DMS79 treated with DMSO at 0.1 percent for 48 hours (cell line): ENCODE measurements around the gene CAMTA1.
"Not testable (repeated sequence)": the region's sequence is repeated elsewhere in the genome, so short reads cannot be mapped to it uniquely, and the experiment has no call there.

Experiments
- DNase-seq: peaks from one replicate; lab custom pipeline; 2025; lab: John Stamatoyannopoulos, UW

CAMTA1 gene

DNA sequence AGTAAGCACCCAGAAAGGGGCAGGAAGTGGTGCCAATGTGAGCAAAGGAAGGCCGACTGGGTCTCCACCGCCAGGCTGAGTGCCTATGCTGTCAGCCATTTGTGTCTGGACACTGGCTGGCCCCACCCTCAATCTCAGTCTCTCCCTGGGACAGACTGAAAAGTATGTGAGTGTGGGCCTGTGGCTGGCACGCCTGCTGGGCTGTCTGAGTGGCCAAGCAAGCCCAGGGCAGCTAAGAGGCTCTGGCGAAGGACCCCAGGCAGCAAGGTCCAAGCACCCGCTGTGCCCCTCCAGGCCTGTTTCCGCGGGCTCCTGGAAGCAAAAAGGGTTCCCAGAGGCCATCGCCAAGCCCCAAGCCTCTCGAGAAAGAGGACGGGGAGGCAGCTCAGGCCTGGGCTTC lies 892.6 kb downstream of the CAMTA1 start:
- DNase-seq: no peak

GRCh38 chr1:7678491-7679158 lies 893.4 kb downstream of the CAMTA1 start:
- no peak for DNase-seq

DNA sequence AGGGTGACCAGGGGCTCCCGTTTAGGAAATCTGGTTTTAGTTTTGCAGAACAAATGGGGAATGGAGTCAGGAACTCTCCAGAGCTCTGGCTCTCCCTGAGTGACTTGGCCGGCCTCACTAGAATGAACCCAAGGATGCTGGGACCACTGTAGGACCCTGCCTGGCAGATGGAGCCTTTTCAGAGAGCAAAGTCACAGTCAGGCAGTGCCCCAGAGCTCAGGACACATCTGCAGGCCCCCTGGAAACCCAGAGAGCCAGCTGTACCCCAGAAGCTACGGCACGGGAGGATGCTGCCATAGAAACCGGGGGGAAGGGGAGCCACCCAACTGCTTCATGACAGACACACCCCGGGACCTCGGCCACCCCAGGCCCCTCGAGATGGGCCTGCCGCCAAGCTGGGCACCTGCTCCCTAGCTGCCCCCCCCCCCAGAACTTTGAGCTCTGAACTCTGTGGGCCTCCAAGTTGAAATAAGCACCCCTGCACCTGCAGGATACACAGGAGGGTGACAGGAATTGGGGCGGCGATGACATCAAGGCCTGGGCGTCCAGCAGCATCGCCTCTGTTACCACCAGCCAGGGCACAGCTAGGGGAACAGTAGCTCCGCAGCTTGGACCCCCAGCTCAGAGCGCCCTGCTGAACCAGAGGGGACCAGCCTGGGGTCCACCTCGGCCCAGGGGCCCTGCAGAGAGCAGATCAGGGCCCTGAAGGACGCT lies 894.1 kb downstream of the CAMTA1 start:
- DNase-seq: no peak

DNA sequence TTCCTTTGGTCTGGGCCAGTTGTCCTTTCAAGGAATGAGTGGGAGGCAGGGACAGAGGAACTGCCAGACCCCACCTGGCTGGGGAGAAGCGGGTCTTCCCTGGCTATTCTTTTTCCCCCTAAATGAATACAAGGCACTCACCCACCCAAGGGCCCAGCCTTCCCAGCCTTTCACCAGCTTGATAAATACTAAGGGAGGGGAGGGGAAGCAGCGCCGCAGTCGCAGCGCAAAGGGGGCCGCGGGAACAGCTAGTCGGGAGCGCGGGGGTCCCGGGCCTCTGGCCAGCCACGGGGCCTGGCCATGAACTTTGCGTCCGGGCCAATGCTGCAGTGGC lies 894.6 kb downstream of the CAMTA1 start:
- no peak for DNase-seq

- DNase-seq: peak; percentile 68
These were observed 895.1 kb downstream of the CAMTA1 start for GRCh38 chr1:7680207-7680954.

GRCh38 chr1:7680955-7681268 lies 895.7 kb downstream of the CAMTA1 start:
- DNase-seq: no peak

DNA sequence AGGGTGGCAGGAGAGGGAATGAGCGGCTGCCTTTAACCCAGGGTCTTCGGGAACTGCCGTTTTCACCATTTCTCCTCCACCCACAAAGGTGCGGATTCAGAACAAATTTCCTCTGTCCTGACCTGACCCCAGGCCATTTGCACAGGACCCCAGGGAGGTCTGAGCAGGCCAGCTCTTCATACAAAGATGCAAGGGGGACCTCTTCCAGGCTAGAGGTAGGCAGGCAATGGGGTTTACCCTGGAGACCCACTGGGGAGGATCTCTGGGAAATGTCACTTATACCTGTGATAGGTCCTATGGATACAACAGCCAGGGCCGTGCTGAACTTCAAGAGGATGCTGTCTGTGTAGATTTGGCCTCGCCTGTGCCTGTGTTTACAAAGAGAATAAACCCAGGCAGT lies 896.1 kb downstream of the CAMTA1 start:
- DNase-seq: no peak

DNA sequence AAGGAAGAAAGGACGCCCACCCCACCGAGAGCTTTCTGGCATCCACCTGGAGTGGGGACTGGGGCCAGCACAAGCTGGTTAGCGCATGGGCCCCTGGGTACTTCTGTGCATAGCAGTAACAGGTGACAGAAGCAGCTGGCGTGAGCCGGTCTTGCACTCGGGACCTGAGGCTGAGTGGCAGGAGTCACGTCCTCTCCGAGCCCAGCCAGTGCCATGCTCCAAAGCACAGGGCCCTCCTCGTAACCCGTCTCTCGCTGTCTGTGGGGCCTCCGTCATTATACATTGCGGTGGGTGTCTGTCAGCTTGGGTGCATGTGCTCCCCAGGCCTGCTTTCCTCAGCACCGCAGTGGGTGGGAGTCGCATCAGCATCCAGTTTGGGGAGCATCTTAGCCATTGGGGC lies 898.3 kb downstream of the CAMTA1 start:
- DNase-seq: no peak

- no peak for DNase-seq
These were observed 898.9 kb downstream of the CAMTA1 start for GRCh38 chr1:7684132-7684531.

- DNase-seq: no peak
These were observed 899.8 kb downstream of the CAMTA1 start for GRCh38 chr1:7684861-7685635.

DNA sequence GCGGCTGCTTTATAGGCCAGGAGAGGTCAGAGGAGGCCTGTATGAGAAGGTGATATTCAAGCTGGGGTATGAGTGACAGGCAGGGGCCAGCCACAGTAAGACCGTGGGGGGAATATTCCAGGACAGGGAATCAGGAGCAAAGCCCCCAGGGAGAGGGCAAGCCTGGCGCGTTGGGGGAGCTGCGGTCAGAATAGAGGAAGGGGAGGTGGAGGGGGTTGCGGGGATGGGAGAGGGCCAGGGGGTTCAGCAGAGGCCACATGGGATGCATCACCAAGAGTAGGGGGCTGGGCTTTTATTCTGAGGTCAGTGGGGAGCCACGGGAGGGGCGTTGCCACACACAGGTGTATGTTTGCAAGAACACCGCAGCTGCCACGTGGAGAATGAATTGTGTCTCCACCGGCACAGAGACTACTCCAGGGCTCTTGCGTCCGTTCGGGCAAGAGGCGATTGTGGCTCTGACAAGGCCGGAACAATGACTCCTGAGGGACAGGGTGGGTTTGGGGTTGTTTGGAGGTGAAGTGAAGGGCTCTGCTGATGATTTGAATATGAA lies 901.1 kb downstream of the CAMTA1 start:
- no peak for DNase-seq

- no peak for DNase-seq
These were observed 902.2 kb downstream of the CAMTA1 start for GRCh38 chr1:7687411-7687810.

DNA sequence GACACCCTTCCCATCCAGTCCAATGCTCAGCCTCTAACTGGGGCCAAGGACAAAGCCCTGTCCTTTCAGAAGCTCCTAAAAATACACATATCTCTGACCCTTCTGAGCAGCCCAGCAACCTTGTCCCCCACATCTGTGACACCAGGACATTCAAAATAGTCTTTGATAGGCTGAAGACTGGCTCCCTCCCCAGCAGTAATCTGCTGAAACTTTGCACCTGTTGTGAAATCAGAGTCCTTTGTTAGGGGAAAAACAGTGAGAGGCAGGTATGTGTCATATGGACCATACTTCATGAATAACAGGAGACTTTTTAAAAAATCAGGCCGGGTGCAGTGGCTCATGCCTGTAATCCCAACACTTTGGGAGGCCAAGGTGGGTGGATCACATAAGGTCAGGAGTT lies 903.4 kb downstream of the CAMTA1 start:
- no peak for DNase-seq

GRCh38 chr1:7689307-7689706 lies 904.1 kb downstream of the CAMTA1 start:
- not testable (repeated sequence) for DNase-seq

- DNase-seq: no peak
These were observed 904.8 kb downstream of the CAMTA1 start for GRCh38 chr1:7690076-7690475.

DNA sequence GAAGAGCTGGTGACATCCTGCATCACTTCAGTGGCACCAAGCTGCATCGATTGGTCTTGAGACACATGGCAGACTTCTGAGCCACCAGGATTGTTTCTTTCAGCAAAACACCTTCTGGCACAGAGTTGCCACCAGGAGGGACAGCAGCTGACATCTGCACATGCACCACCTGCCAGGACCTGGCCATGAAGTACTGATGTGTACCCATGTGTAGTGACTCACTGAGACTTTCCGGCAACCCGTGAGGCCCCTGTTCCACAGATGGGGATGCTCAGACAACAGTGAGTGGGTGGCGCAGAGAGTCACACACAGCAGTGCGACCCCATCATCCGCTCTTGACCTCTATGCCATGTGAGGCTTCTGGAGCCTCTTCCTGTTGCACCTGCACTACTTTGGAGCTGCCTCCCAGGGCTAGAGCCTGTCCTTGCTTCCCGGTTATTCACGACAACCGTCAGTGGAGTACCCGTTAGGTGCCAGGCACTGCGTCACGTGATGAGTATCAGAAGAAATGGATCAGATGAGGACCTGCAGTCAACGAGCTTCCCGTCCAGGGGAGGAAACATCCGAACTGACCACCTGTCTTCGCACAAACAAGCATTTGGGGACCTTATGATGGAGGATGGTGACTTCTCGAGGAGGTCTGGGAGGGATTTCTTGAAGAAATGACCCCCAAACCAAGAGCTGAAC lies 905.4 kb downstream of the CAMTA1 start:
- DNase-seq: no peak

DNA sequence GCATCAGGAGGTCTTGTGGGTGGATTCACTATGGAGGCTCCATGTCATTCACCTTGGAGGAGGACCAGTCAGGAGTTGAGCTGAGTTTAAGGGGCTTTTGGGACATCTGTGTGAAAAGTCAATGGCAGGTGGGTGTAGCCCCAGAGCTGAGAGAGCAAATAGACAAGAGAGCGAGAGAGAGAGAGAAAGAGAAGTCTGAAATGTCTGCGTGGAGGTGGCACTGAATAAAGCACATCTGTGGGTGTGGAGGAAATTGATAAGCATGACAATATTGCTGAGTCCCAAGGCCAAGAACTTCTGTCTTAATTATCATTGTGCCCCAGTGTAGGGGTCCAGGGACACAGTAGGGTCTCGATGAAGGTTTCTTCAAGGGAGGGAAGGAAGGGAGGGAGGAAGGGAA lies 906.3 kb downstream of the CAMTA1 start:
- no peak for DNase-seq

DNA sequence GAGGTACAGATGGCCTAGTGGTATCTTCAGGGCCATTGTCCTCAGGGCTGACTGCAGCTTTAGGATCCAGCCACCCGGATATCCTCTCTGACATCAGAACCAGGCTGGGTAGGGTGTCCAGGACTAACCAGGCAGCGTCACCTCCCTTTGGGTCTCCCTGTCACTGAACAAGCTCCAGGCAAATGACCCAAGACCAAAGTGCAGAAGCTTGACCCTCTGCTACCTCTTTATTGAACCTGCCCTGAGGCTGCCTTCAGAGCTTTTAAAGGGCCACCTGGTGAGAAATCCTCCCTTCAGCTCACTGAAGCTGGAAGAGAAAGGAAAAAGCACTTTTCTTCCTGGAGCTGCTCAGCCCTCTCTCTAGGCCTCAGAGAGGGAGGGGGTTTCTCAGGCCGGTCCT lies 906.8 kb downstream of the CAMTA1 start:
- no peak for DNase-seq

DNA sequence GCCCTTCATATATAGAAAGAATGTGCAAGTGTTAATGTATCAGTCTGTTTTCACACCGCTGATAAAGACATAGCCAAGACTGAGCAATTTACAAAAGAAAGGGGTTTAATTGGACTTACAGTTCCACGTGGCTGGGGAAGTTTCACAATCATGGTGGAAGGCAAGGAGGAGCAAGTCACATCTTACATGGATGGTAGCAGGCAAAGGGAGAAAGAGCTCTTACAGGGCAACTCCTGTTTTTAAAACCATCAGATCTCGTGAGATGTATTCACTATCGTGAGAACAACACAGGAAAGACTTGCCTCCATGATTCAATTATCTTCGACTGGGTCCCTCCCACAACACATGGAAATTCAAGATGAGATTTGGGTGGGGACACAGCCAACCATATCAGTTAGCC lies 907.8 kb downstream of the CAMTA1 start:
- DNase-seq: not testable (repeated sequence)

DNA sequence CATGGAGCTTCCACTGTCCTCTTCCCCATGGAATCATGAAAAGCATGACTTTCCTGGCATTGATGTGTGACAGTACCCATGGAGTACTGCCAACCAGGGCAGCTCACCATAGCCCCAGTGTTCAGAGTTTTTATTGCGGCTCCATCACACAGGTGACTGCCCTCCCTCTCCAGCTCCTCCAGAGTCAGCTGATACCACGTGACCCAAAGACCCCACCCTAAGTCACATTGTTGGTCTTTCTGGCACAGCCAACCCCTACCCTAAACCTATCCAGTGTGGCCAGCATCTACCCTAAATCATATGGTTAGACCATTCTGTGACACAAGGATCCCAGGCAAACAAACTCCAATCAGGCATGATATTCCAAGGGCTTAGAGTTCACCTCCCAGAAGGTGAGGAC lies 908.4 kb downstream of the CAMTA1 start:
- DNase-seq: no peak

GRCh38 chr1:7694600-7695496 lies 909.6 kb downstream of the CAMTA1 start:
- no peak for DNase-seq
